Measurements from ENCODE around the gene PBXIP1. TPM values are rescaled to one million over a fixed set of nuclear protein-coding genes. Genes with fewer than 3 reads are reported as not detected.
A peak's percentile ranks its signal among the peaks of the same experiment; 100 is the strongest.
"Not testable (repeated sequence)": the region's sequence is repeated elsewhere in the genome, so short reads cannot be mapped to it uniquely, and the experiment has no call there.

PBXIP1 gene
- total RNA-seq, 6 experiments from 2014 or later: 26.4 to 42.5 (median 28.1) TPM

DNA sequence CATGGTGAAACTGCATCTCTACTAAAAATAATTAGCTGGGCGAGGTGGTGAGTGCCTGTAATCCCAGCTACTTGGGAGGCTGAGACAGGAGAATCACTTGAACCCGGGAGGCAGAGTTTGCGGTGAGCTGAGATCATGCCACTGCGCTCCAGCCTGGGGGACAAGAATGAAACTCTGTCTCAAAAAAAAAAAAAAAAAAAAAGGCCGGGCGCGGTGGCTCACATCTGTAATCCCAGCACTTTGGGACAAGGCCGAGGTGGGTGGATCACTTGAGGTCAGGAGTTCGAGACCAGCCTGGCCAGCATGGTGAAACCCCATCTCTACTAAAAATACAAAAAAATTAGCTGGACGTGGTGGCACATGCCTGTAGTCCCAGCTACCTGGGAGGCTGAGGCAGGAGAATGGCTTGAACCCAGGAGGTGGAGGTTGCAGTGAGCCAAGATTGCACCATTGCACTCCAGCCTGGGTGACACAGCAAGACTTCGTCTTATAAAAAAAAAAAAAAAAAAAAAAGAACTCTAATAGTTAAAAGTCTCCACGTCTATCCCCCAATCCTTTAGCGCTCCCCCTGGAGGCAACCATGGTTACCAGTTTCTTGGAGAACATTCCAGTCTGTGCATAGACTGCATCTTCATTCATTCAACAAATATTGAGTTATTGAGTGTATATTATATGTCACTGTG, 39.5 kb upstream of the PBXIP1 start:
- H3K9me3 Mint-ChIP-seq; H3K36me3 Mint-ChIP-seq (ENCODE audit: low read depth); H3K27ac Mint-ChIP-seq; H3K4me3 Mint-ChIP-seq; H3K27me3 Mint-ChIP-seq (ENCODE audit: insufficient read depth): not testable (repeated sequence)
- peaks cover 34% of the 10 kb centered on the region for H3K4me1 Mint-ChIP-seq (ENCODE audit: low read depth)
- DNase-seq: peak; percentile 81
- TF ChIP-seq, protein P1, sequence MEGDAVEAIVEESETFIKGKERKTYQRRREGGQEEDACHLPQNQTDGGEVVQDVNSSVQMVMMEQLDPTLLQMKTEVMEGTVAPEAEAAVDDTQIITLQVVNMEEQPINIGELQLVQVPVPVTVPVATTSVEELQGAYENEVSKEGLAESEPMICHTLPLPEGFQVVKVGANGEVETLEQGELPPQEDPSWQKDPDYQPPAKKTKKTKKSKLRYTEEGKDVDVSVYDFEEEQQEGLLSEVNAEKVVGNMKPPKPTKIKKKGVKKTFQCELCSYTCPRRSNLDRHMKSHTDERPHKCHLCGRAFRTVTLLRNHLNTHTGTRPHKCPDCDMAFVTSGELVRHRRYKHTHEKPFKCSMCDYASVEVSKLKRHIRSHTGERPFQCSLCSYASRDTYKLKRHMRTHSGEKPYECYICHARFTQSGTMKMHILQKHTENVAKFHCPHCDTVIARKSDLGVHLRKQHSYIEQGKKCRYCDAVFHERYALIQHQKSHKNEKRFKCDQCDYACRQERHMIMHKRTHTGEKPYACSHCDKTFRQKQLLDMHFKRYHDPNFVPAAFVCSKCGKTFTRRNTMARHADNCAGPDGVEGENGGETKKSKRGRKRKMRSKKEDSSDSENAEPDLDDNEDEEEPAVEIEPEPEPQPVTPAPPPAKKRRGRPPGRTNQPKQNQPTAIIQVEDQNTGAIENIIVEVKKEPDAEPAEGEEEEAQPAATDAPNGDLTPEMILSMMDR (IDR thresholded peaks at IDR 0.05): peak; percentile 78

DNA sequence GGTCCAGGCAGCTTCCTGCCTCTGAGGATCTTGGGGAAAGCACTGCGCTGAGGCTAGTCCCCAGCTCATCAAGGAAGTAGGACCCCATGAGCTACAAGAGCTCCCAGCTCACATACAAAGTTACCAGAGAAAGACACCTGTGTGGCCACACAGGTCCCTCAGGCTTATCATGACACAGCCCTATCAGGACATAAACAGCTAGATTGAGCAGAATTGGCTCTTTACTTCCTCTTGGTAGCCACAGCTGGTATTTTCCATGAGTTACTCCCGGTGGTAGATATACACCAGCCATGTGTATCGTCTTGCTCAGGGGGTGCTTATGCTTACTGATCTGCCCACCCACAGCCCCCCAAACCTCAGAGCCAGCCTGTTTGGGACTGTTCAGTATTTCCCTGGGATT, 38.7 kb upstream of the PBXIP1 start:
- peaks cover 4% of the 10 kb centered on the region for H3K27me3 Mint-ChIP-seq (ENCODE audit: insufficient read depth)
- no peaks in the 10 kb centered on the region for H3K36me3 Mint-ChIP-seq (ENCODE audit: low read depth)
- no peak for DNase-seq
- TF ChIP-seq, protein P1 (IDR thresholded peaks at IDR 0.05): no peak
- H3K4me1 Mint-ChIP-seq (ENCODE audit: low read depth): peaks cover 25% of the 10 kb centered on the region
- no peak overlapping the region for H3K4me3 Mint-ChIP-seq
- no peaks in the 10 kb centered on the region for H3K9me3 Mint-ChIP-seq
- H3K27ac Mint-ChIP-seq: peak overlapping the region; percentile 53

DNA sequence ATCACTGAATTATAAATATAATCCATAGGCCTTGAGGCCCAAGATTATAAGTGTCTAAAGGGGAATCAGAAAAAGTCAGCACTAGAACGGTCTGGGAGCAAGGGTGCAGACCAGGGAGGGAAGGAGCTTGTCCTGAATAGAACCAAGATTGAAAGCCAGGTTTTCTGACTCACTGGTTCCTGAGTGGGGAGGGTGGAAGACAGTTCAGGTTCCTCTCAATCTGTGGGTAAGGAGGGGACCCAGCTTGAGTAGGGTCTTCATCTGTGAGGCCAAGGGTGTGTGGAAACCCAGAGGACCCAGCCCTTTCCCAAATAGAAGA, 38.3 kb upstream of the PBXIP1 start:
- Mint-ChIP-seq H3K9me3 (no peaks in the 10 kb centered on the region), H3K4me1 (ENCODE audit: low read depth) (peaks cover 24% of the 10 kb centered on the region), H3K4me3 (no peak overlapping the region), H3K27ac (peak overlapping the region; percentile 53), H3K36me3 (ENCODE audit: low read depth) (no peaks in the 10 kb centered on the region), H3K27me3 (ENCODE audit: insufficient read depth) (peaks cover 4% of the 10 kb centered on the region)
- TF ChIP-seq, protein P1 (IDR thresholded peaks at IDR 0.05): no peak
- DNase-seq: no peak

DNA sequence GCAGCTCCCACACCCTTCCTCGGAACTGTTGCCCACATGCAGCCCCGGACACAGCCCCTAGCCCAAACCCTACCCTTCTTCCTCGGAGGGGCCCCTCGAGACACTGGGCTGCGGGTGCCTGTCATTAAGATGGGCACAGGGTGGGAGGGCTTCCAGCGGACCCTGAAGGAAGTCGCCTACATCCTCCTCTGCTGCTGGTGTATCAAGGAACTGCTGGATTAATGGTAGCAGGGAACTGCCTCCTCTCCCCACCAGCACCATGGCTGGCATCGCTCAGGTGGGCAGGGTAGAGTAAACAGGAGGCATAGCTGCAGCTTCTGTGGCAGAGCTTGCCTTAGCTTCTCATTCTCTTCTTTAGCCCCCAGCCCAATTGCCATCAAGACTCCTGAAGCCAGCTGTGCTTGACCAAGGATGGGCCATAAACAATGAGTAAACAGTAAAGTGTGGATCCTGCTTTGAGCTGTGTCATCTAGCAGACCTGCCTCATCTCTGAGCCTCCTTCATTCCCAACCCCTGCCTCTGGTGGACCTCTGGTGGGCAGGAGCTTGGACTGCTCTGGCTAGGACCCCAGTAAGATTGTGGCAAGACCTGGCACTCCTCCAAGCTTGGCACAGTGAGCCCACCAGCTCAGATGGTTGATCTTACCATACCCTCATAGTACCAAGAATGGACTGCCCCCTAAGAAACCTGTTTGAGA, 37.8 kb upstream of the PBXIP1 start, which contains the start of gene LENEP:
LENEP (plus strand) TSS at position 15 of the 697 bp plus-strand sequence; CDS start at position 37, 22 bp downstream.
- H3K27ac Mint-ChIP-seq: peak within 1 kb of the TSS; percentile 53
- H3K9me3 Mint-ChIP-seq: no peaks in the 10 kb centered on the region
- H3K4me3 Mint-ChIP-seq: no peak within 1 kb of the TSS
- no peaks in the 10 kb centered on the region for H3K36me3 Mint-ChIP-seq (ENCODE audit: low read depth)
- H3K4me1 Mint-ChIP-seq (ENCODE audit: low read depth): peaks cover 19% of the 10 kb centered on the region
- H3K27me3 Mint-ChIP-seq (ENCODE audit: insufficient read depth): peaks cover 4% of the 10 kb centered on the region
- no peak for DNase-seq
- TF ChIP-seq, protein P1 (IDR thresholded peaks at IDR 0.05): no peak

DNA sequence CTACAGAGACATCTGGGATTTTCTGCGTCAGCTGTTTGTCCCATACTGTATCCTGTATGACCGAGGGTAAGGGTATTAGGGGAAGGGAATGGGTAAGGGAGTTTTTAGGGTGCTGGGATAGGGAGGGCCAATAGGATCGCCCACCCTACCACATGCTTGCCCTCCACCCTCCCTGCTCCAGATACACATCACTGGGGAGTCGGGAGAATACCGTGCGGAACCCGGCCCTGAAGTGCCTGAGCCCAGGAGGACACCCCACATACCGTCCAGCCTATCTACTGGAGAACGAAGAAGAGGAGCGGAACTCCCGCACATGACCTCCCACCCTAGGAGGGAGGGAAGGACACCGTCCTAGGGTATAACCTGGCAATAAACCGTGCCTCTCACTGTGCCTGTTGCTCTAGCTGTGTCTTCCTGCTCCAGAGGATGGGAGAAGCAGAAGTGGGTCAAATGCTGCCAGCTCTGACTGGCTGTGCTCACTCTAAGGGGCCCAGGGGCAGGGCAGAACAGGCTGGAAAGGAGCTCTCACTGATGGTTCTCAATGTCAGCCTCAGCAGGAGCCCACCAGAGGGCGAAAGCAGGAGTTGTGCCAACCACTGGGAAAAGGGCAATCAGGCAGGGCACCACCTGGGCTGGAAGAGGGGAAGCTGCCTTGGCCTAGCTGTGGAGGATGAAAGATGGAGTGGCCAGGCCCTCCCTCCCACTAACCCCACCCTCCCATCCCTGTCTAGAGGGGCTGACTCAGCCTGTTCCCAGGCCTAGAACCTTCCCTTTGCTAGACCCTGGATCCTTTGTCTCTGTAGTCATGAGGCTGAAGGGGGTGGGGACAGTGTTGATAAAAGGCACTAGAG, 37.0 kb upstream of the PBXIP1 start:
- DNase-seq: peak; percentile 18
- TF ChIP-seq, protein P1 (IDR thresholded peaks at IDR 0.05): peak; percentile 56
- Mint-ChIP-seq H3K4me1 (ENCODE audit: low read depth) (peaks cover 18% of the 10 kb centered on the region), H3K36me3 (ENCODE audit: low read depth) (no peaks in the 10 kb centered on the region), H3K27ac (peak overlapping the region; percentile 53; the same call in 1 of the 2 replicates), H3K27me3 (ENCODE audit: insufficient read depth) (peaks cover 4% of the 10 kb centered on the region), H3K4me3 (no peak overlapping the region), H3K9me3 (no peaks in the 10 kb centered on the region)
